Measurements from ENCODE around the gene SLC2A13.

- no peak for TF ChIP-seq CTCF (optimal IDR thresholded peaks at IDR 0.05 in 1 of 3, IDR thresholded peaks at IDR 0.05 in 1 of 3, conservative IDR thresholded peaks at IDR 0.05 in 1 of 3; ENCODE audit: extremely low read depth in 1 of 3, insufficient read depth in 2 of 3, low read length in 3 of 3)
- TF ChIP-seq EZH2 (IDR thresholded peaks at IDR 0.05; ENCODE audit: low read length), result no peak
Observed at GRCh38 chr12:39923364-39923763, 182.5 kb downstream of the SLC2A13 start.

Measured in keratinocyte (primary cell).